ENCODE measurements around the gene ZRANB1. TPM values are rescaled to one million over a fixed set of nuclear protein-coding genes. Genes with fewer than 3 reads are reported as not detected.

The ZRANB1 gene
- total and polyA plus RNA-seq, 8 donors = 15.3 to 31.5 (median 27.0) TPM

DNA sequence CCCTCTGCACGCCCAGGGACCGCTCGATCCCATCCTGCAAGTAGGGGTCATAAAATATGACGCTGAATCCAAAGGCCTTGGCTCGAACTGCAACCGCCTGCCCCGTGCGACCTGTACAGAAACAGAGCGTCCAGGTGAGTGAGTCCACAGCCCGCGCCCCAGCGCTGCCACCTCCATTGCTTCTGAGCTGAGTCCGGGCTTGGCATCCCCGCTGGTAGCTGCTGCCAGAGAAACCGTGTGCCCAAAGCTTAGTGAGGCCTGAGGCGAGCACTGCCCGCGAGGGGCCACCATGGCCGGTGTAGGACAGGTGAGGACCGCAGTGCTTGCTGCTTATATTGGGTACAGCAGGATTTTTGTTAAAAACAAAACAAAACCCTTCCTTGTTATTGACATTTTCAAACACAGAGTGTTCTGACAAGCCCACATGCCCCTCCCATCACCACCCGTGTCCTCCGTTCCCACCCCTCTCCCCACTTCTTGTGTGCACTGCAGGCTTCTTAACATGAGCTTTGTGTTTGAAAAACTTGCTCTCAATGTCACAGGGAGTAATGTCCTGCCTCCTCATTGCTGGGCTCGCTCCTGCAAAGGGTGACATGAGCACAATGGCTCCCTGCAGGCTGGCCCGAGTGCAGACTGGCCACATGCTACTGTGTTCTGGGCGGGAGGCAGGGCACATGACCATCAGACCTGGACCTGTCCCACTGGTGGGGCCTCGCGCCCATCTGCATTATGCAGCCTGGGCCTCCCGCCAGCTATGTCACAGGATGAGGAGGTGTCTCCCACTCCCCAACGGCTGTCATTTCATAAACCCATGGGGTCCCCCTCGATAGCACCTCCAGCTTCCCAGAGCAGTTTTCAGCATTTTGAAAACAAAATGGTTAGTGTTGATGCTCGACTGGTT is 52.9 kb downstream of the ZRANB1 start:
- Histone ChIP-seq H3K27ac (no peak overlapping the region), H3K36me3 (peaks cover 0 to 100% of the 10 kb centered on the region in 2 donors), H3K9me3 (no peaks in the 10 kb centered on the region), H3K4me1 (peaks cover 2 to 9% of the 10 kb centered on the region in 2 donors), H3K27me3 (no peaks in the 10 kb centered on the region), H3K4me3 (no peak overlapping the region)
- TF ChIP-seq, protein P1, sequence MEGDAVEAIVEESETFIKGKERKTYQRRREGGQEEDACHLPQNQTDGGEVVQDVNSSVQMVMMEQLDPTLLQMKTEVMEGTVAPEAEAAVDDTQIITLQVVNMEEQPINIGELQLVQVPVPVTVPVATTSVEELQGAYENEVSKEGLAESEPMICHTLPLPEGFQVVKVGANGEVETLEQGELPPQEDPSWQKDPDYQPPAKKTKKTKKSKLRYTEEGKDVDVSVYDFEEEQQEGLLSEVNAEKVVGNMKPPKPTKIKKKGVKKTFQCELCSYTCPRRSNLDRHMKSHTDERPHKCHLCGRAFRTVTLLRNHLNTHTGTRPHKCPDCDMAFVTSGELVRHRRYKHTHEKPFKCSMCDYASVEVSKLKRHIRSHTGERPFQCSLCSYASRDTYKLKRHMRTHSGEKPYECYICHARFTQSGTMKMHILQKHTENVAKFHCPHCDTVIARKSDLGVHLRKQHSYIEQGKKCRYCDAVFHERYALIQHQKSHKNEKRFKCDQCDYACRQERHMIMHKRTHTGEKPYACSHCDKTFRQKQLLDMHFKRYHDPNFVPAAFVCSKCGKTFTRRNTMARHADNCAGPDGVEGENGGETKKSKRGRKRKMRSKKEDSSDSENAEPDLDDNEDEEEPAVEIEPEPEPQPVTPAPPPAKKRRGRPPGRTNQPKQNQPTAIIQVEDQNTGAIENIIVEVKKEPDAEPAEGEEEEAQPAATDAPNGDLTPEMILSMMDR (IDR thresholded peaks at IDR 0.05) = no peak
- intact Hi-C loops (cut with DNase I) = no loop called here
- no peak for ATAC-seq
- DNase-seq = peak in 2 of 4 donors; percentile 34 to 65

GRCh38 chr10:124995605-124996004 is 53.7 kb downstream of the ZRANB1 start:
- no peak for ATAC-seq
- peaks cover 9 to 17% of the 10 kb centered on the region in 2 donors for H3K4me1 ChIP-seq
- H3K27ac ChIP-seq = no peak overlapping the region
- intact Hi-C loops (cut with DNase I) = no loop called here
- peaks cover 0 to 100% of the 10 kb centered on the region in 2 donors for H3K36me3 ChIP-seq
- no peaks in the 10 kb centered on the region for H3K9me3 ChIP-seq
- no peak overlapping the region for H3K4me3 ChIP-seq
- no peaks in the 10 kb centered on the region for H3K27me3 ChIP-seq
- peak in 1 of 4 donors; percentile 43 for DNase-seq
- TF ChIP-seq, protein P1 (IDR thresholded peaks at IDR 0.05) = no peak

- H3K27me3 ChIP-seq = no peaks in the 10 kb centered on the region
- DNase-seq (peak in 2 of 4 donors; percentile 13 to 65), ATAC-seq (no peak)
- no peak overlapping the region for H3K4me3 ChIP-seq
- no peaks in the 10 kb centered on the region for H3K9me3 ChIP-seq
- H3K36me3 ChIP-seq = peaks cover 0 to 100% of the 10 kb centered on the region in 2 donors
- H3K27ac ChIP-seq = no peak overlapping the region
- H3K4me1 ChIP-seq = peaks cover 16 to 24% of the 10 kb centered on the region in 2 donors
- intact Hi-C loops (cut with DNase I) = no loop called here
- TF ChIP-seq, protein P1 (IDR thresholded peaks at IDR 0.05) = no peak
Observed at GRCh38 chr10:124996127-124996853, 54.4 kb downstream of the ZRANB1 start.

DNA sequence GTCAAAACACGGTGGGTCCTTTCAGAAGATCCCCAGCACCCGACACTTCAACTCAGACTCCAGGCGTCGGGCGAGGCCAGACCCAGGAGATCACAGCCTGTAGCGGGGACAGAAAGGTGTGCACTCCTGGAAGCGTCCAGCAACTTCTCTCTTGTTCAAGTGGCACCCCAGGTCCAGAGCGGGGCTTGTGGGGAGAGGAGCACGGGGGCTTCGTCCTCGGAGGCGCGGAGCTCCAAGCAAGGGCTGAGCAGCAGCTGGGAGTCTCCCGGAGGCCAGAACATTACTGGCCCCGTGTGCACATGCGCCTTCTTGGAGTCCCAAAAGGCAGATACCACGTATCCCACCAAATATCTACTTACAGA is 54.9 kb downstream of the ZRANB1 start:
- H3K36me3 ChIP-seq = peaks cover 0 to 100% of the 10 kb centered on the region in 2 donors
- no peak overlapping the region for H3K4me3 ChIP-seq
- TF ChIP-seq, protein P1 (IDR thresholded peaks at IDR 0.05) = no peak
- intact Hi-C loops (cut with DNase I) = no loop called here
- peak in 1 of 4 donors; percentile 61 for DNase-seq
- no peaks in the 10 kb centered on the region for H3K9me3 ChIP-seq
- H3K27me3 ChIP-seq = no peaks in the 10 kb centered on the region
- peaks cover 22 to 29% of the 10 kb centered on the region in 2 donors for H3K4me1 ChIP-seq
- no peak overlapping the region for H3K27ac ChIP-seq
- ATAC-seq = no peak

- DNase-seq = peak in 2 of 4 donors; percentile 24 to 51
- intact Hi-C loops (cut with DNase I) = no loop called here
- Histone ChIP-seq H3K27ac (no peak overlapping the region), H3K4me3 (no peak overlapping the region), H3K9me3 (no peaks in the 10 kb centered on the region), H3K4me1 (peaks cover 23 to 30% of the 10 kb centered on the region in 2 donors), H3K36me3 (peaks cover 0 to 100% of the 10 kb centered on the region in 2 donors), H3K27me3 (no peaks in the 10 kb centered on the region)
- TF ChIP-seq, protein P1 (IDR thresholded peaks at IDR 0.05) = no peak
- ATAC-seq = no peak
Observed at GRCh38 chr10:124997306-124997705, 55.4 kb downstream of the ZRANB1 start.

Data from left lung (tissue), 10 donors.